Limb (tissue), 2 donors: ENCODE measurements around the gene SRGAP1.
"Not testable (repeated sequence)": the region's sequence is repeated elsewhere in the genome, so short reads cannot be mapped to it uniquely, and the experiment has no call there.

ENCODE experiments used
- DNase-seq, 2 donors: peaks; one replicate each; pipeline ENCODE4 v3.0.0-alpha.2; 2016; ENCODE audit errors: extremely low spot score in 2 of 2

Gene SRGAP1

GRCh38 chr12:63867053-63867452 lies 22.6 kb downstream of the SRGAP1 start:
- no peak for DNase-seq

GRCh38 chr12:63869656-63870055 lies 25.2 kb downstream of the SRGAP1 start:
- no peak for DNase-seq

GRCh38 chr12:63870838-63871237 lies 26.3 kb downstream of the SRGAP1 start:
- no peak for DNase-seq

GRCh38 chr12:63874897-63875480 lies 30.5 kb downstream of the SRGAP1 start:
- DNase-seq = no peak

GRCh38 chr12:63875703-63876102 lies 31.2 kb downstream of the SRGAP1 start:
- DNase-seq = no peak

- no peak for DNase-seq
Measured at GRCh38 chr12:63876980-63877379, 32.5 kb downstream of the SRGAP1 start.

GRCh38 chr12:63877693-63878092 lies 33.2 kb downstream of the SRGAP1 start:
- no peak for DNase-seq

GRCh38 chr12:63880235-63880634 lies 35.7 kb downstream of the SRGAP1 start:
- DNase-seq = not testable (repeated sequence)

- DNase-seq = no peak
Measured at GRCh38 chr12:63880742-63881263, 36.3 kb downstream of the SRGAP1 start.

- peak; percentile 38 for DNase-seq
Measured at GRCh38 chr12:63882844-63883243, 38.3 kb downstream of the SRGAP1 start.

- no peak for DNase-seq
Measured at GRCh38 chr12:63885401-63885800, 40.9 kb downstream of the SRGAP1 start.

GRCh38 chr12:63888908-63889635 lies 44.6 kb downstream of the SRGAP1 start:
- DNase-seq = no peak

- no peak for DNase-seq
Measured at GRCh38 chr12:63889721-63890509, 45.4 kb downstream of the SRGAP1 start.

GRCh38 chr12:63893170-63893569 lies 48.7 kb downstream of the SRGAP1 start:
- no peak for DNase-seq

- no peak for DNase-seq
Measured at GRCh38 chr12:63894132-63894531, 49.6 kb downstream of the SRGAP1 start.

GRCh38 chr12:63895841-63896240 lies 51.3 kb downstream of the SRGAP1 start:
- no peak for DNase-seq

- DNase-seq = peak in 1 of 2 donors; percentile 27
Measured at GRCh38 chr12:63897931-63898330, 53.4 kb downstream of the SRGAP1 start.

- DNase-seq = no peak
Measured at GRCh38 chr12:63898764-63899337, 54.4 kb downstream of the SRGAP1 start.

- DNase-seq = no peak
Measured at GRCh38 chr12:63899396-63899795, 54.9 kb downstream of the SRGAP1 start.

GRCh38 chr12:63900922-63901793 lies 56.7 kb downstream of the SRGAP1 start:
- DNase-seq = no peak

GRCh38 chr12:63904653-63905052 lies 60.2 kb downstream of the SRGAP1 start:
- DNase-seq = no peak
